Measurements from ENCODE around the gene CCM2L. TPM values are rescaled to one million over a fixed set of nuclear protein-coding genes. Genes with fewer than 3 reads are reported as not detected.

The CCM2L gene
- total and polyA plus RNA-seq, 9 of the 15 experiments (the other 6 are each of a cell fraction or from before 2014, with no cell fraction given), result 0.04 TPM; not detected in 8

- TF ChIP-seq CTCF (IDR thresholded peaks at IDR 0.05 in 2 of 3, conservative IDR thresholded peaks at IDR 0.05 in 1 of 3; ENCODE audit: insufficient read depth in 2 of 3, low read depth in 1 of 3, low read length in 3 of 3) (peak; percentile 92 to 98 (median 98)), ZFP36 (IDR thresholded peaks at IDR 0.05; ENCODE audit: low read depth, low read length, partially characterized antibody) (peak; percentile 9), HMGN3 (IDR thresholded peaks at IDR 0.05; ENCODE audit: borderline replicate concordance, extremely low read depth, insufficient read length, low read depth, low read length) (peak; percentile 33), AFF4 (CRISPR knock-in tag; IDR thresholded peaks at IDR 0.05) (0 out of 2 replicates have a peak, but pooled peaks have one; percentile 51), CREM (IDR thresholded peaks at IDR 0.05; ENCODE audit: low read depth) (peak; percentile 5; the same call in 1 of the 2 replicates), SMC3 (conservative IDR thresholded peaks at IDR 0.05; ENCODE audit: insufficient read depth, low read depth, low read length) (peak; percentile 84), ZBTB7A (IDR thresholded peaks at IDR 0.05; ENCODE audit: borderline replicate concordance, control insufficient read depth, low read depth, low read length) (peak; percentile 88), HBP1 (CRISPR knock-in tag; IDR thresholded peaks at IDR 0.05) (no peak), MCM3 (IDR thresholded peaks at IDR 0.05) (no peak), KLF16 (IDR thresholded peaks at IDR 0.05) (peak; percentile 42; the same call in 1 of the 2 replicates), BRD4 (IDR thresholded peaks at IDR 0.05) (no peak), TARDBP (IDR thresholded peaks at IDR 0.05) (no peak), POLR2AphosphoS2 (IDR thresholded peaks at IDR 0.05; ENCODE audit: low read length) (no peak), CREB1 (IDR thresholded peaks at IDR 0.05) (no peak), CREB1 (CRISPR knock-in tag; IDR thresholded peaks at IDR 0.05) (peak; percentile 37; the same call in 1 of the 2 replicates), STAG1 (CRISPR knock-in tag; IDR thresholded peaks at IDR 0.05; ENCODE audit: borderline replicate concordance) (peak; percentile 50; the same call in 1 of the 2 replicates), PHF8 (IDR thresholded peaks at IDR 0.05; ENCODE audit: borderline replicate concordance, low read length) (no peak), JUND (IDR thresholded peaks at IDR 0.05; ENCODE audit: borderline replicate concordance, low read depth, low read length) (peak; percentile 3; the same call in 1 of the 2 replicates), JUND (tag; IDR thresholded peaks at IDR 0.05; ENCODE audit: borderline replicate concordance, low read depth, low read length) (no peak; the same call in 2 of the 3 replicates)
These were observed 21.0 kb downstream of the CCM2L start (continued) for GRCh38 chr20:32031007-32031958.

Data from K562 (cell line).